K562 (cell line): Measurements from ENCODE around the gene TRERF1. TPM values are rescaled to one million over a fixed set of nuclear protein-coding genes. Genes with fewer than 3 reads are reported as not detected.

Experiments used
- ATAC-seq: fragments of 200-7000 bp; cut with Tn5 transposase; 3 replicates; pipeline ENCODE4 v1.9.1; 2020; ENCODE audit warnings: moderate library complexity
- BruUV-seq: library from RNA; stranded (reverse); fragments of 400-500 nt; replicated peaks from 2 replicates; lab custom pipeline; 2021; lab: Mats Ljungman, UMichigan
- CTCF ChIA-PET: fragments of 300-600 bp; formaldehyde crosslinking; extraction: SDS; loops from one replicate; lab custom pipeline; 2021; ENCODE audit warnings: low intra/inter-chr PET ratio; lab: Yijun Ruan, JAX
- POLR2A ChIA-PET: fragments of 300-600, 350-650 bp; sonication (Branson Sonifier 250); formaldehyde crosslinking; extraction: SDS; loops from one replicate; lab custom pipeline; 2021; ENCODE audit warnings: antibody characterized with exemption, inconsistent platforms; lab: Yijun Ruan, JAX
- DNase-seq, 4 experiments: peaks; one replicate each; pipeline versions ENCODE4 v3.0.0 to v3.0.0-alpha.2; 2011 to 2018; ENCODE audit warnings: low spot score in 3 of 4, mixed read lengths in 3 of 4; ENCODE audit errors: extremely low read depth in 1 of 4
- FAIRE-seq: peaks from 2 replicates; lab custom pipeline; 2011; peaks lifted over from hg19 to GRCh38; lab: Jason Lieb, UNC
- H2AFZ ChIP-seq: 2 replicates; pipeline ENCODE4 v1.6.0; 2011; ENCODE audit warnings: low read depth, low read length, control low read depth, inconsistent platforms
- H3K27ac ChIP-seq: fragments of 200-600 bp; 3 replicates; pipeline ENCODE4 v1.8.0; 2011; ENCODE audit warnings: low read depth, mild to moderate bottlenecking, control low read depth, inconsistent platforms, low read length, moderate library complexity, mixed read lengths; ENCODE audit errors: extremely low read depth
- H3K27me3 ChIP-seq, 2 experiments: fragments of 300-600 bp in 1 of 2; 2 replicates in 1 of 2; 3 replicates in 1 of 2; pipeline versions ENCODE4 v1.6.0 to v1.8.0; 2011; ENCODE audit warnings: inconsistent platforms in 2 of 2, low read length in 2 of 2, mild to moderate bottlenecking in 1 of 2, mixed read lengths in 1 of 2, moderate library complexity in 1 of 2; ENCODE audit not compliant: control insufficient read depth in 2 of 2, insufficient read depth in 2 of 2
- H3K36me3 ChIP-seq: fragments of 300-600 bp; 3 replicates; pipeline ENCODE4 v1.8.0; 2011; ENCODE audit warnings: mild to moderate bottlenecking, low read length, inconsistent platforms; ENCODE audit not compliant: control insufficient read depth, insufficient read depth
- H3K4me1 ChIP-seq, 2 experiments: fragments of 200-600 bp in 1 of 2; replicated peaks in 1 of 2; 2 replicates in 1 of 2; 3 replicates in 1 of 2; pipeline versions ENCODE4 v1.5.1 to v1.8.0; 2011; ENCODE audit warnings: inconsistent platforms in 2 of 2, low read length in 2 of 2, mild to moderate bottlenecking in 1 of 2, mixed read lengths in 1 of 2, moderate library complexity in 1 of 2; ENCODE audit not compliant: control insufficient read depth in 2 of 2, insufficient read depth in 2 of 2
- H3K4me2 ChIP-seq: 2 replicates; pipeline ENCODE4 v1.6.1; 2011; ENCODE audit warnings: low read length, control low read depth, inconsistent platforms, mixed read lengths; ENCODE audit not compliant: insufficient read depth
- H3K4me3 ChIP-seq: fragments of 200-600 bp; sonication (generic), shearing (Covaris generic); 2 replicates; pipeline ENCODE4 v1.5.1; 2016; ENCODE audit warnings: control low read depth, inconsistent platforms
- H3K79me2 ChIP-seq: fragments of 200-600 bp; 3 replicates; pipeline ENCODE4 v1.8.0; 2011; ENCODE audit warnings: low read length, inconsistent platforms; ENCODE audit not compliant: control insufficient read depth, insufficient read depth
- H3K9ac ChIP-seq, 2 experiments: 2 replicates each; pipeline versions ENCODE4 v1.6.0 to v1.6.1; 2011; ENCODE audit warnings: low read depth in 2 of 2, low read length in 2 of 2, control low read depth in 1 of 2, inconsistent platforms in 1 of 2, mild to moderate bottlenecking in 1 of 2, mixed read lengths in 1 of 2; ENCODE audit not compliant: insufficient read depth in 1 of 2
- H3K9me1 ChIP-seq: one replicate; pipeline ENCODE4 v1.6.0; 2011; ENCODE audit warnings: inconsistent platforms, mild to moderate bottlenecking, low read length, moderate library complexity; ENCODE audit not compliant: control insufficient read depth, insufficient read depth
- H3K9me3 ChIP-seq: replicated peaks from 2 replicates; pipeline ENCODE4 v1.5.1; 2011; ENCODE audit warnings: low read depth, low read length, inconsistent platforms; ENCODE audit not compliant: control insufficient read depth, insufficient read depth
- H4K20me1 ChIP-seq: replicated peaks from 2 replicates; pipeline ENCODE4 v1.6.1; 2011; ENCODE audit warnings: low read length, inconsistent platforms, mixed read lengths; ENCODE audit not compliant: control insufficient read depth, insufficient read depth
- CBFA2T3 ChIP-seq: fragments of 450-650 bp; IDR thresholded peaks from 2 replicates; pipeline ENCODE4 v1.6.1; 2017
- MYC ChIP-seq, 2 experiments: fragments of 250-450 bp in 1 of 2; sonication (Bioruptor Pico) in 1 of 2; IDR thresholded peaks; 2 replicates each; pipeline versions ENCODE4 v1.5.1 to v1.6.1; 2012 to 2021; ENCODE audit warnings: low read depth in 2 of 2, borderline replicate concordance in 1 of 2, improper control_type of control experiment in 1 of 2, low read length in 1 of 2, mild to moderate bottlenecking in 1 of 2, moderate library complexity in 1 of 2
- WGBS: fragments of 100-300 bp; shearing (Covaris generic); methylation state at CpG from one replicate; pipeline ENCODE4 v1.1.6; 2016; ENCODE audit warnings: low coverage, mixed read lengths; ENCODE audit not compliant: insufficient coverage; ENCODE audit errors: missing lambda C conversion rate; 5-methylcytosine and 5-hydroxymethylcytosine counted together
- in situ Hi-C: fragments of 300-500 bp; cut with MboI; formaldehyde crosslinking; loops from 4 replicates; pipeline ENCODE4 v1.15.0; 2018; ENCODE audit warnings: inconsistent platforms, mixed read lengths
- intact Hi-C: fragments of 100-400 bp; cut with micrococcal nuclease; formaldehyde crosslinking; loops from 2 replicates; pipeline ENCODE4 v1.14.2; 2022
- polyA plus RNA-seq, 8 experiments: library from polyadenylated mRNA; depleted of rRNA in 4 of 8; stranded (reverse) in 5 of 8; unstranded in 3 of 8; fragments of >200 nt; fragmentation: Nextera tagmentation in 2 of 8; fragmentation: Illumina TruSeq in 1 of 8; extraction: Ambion mirVana in 2 of 8; extraction: Trizol in 1 of 8; gene quantifications; 2 replicates each; pipeline versions ENCODE4 v1.2.1 to v1.2.3, GENCODE V29; 2011 to 2014; ENCODE audit warnings: inconsistent platforms in 1 of 8, missing spikeins in 1 of 8
- total RNA-seq, 7 experiments: library from RNA; depleted of rRNA in 6 of 7; stranded (reverse); fragments of >200 nt in 6 of 7; fragmentation: Illumina TruSeq in 2 of 7; extraction: Trizol in 2 of 7; gene quantifications; 2 replicates each; pipeline versions ENCODE4 v1.2.1 to v1.2.3, GENCODE V29; 2011 to 2021; ENCODE audit warnings: low replicate concordance in 1 of 7
- TF ChIP-seq, protein P1 (sequence below): fragments of 450-650 bp; IDR thresholded peaks from 2 replicates; pipeline ENCODE4 v1.6.1; 2016; ENCODE audit warnings: low read depth, mild to moderate bottlenecking, moderate library complexity
- TF ChIP-seq, protein P2 (sequence below), 2 experiments: fragments of 450-650 bp; formaldehyde crosslinking in 1 of 2; IDR thresholded peaks; 2 replicates each; pipeline versions ENCODE4 v1.4.0 to v1.6.1; 2014 to 2020; ENCODE audit warnings: mild to moderate bottlenecking in 2 of 2, borderline replicate concordance in 1 of 2, low read depth in 1 of 2

TRERF1 gene
- total and polyA plus RNA-seq, 9 of the 15 experiments (the other 6 are each of a cell fraction or from before 2014, with no cell fraction given) = 0.04 to 0.20 (median 0.07) TPM; not detected in 3

DNA sequence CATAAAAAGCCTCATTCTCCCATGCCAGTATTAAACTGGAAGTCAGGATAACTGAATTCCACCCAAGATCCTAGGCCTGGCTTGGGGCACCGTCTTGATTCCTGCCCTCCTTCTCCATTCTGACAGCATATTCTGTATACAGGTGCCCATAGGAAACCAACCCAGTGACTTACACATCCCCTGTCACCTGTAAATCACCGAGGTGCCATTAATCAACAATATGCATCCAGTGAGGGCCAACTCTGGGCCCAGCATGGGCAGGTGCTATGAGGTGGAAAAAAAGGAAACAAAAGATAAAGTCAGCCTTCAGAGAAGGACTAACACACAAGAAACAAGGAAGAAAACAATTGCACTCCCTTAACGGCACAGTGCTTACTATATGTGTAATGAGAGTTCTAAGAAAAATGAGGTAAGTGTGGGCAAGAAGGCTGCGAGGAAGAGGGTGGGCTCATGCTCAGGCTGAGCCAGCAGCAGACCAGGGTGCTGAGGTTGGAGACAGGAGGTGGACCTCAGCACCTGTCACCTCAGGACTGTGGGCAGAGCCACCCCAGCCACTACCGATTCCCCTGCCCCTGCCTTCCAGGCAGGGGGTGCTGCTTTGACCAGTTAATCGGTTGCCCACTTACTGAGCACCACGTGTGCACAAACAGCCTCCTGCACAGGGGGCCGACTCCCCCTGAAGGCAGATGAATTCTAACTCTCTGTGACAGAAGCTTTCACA is 105.9 kb downstream of the TRERF1 start:
- Histone ChIP-seq H3K79me2 (no peaks in the 10 kb centered on the region), H3K27ac (no peak overlapping the region), H3K4me2 (no peak overlapping the region), H3K9me3 (no peaks in the 10 kb centered on the region), H4K20me1 (no peaks in the 10 kb centered on the region), H3K9ac (no peak overlapping the region), H2AFZ (no peak overlapping the region), H3K9me1 (no peaks in the 10 kb centered on the region), H3K4me1 (no peaks in the 10 kb centered on the region), H3K4me3 (no peak overlapping the region), H3K36me3 (no peaks in the 10 kb centered on the region), H3K27me3 (peaks cover 13 to 43% of the 10 kb centered on the region in 2 experiments; a peak in 4 of 5 replicates)
- FAIRE-seq = no peak
- no peak for TF ChIP-seq CBFA2T3
- TF ChIP-seq, protein P1, sequence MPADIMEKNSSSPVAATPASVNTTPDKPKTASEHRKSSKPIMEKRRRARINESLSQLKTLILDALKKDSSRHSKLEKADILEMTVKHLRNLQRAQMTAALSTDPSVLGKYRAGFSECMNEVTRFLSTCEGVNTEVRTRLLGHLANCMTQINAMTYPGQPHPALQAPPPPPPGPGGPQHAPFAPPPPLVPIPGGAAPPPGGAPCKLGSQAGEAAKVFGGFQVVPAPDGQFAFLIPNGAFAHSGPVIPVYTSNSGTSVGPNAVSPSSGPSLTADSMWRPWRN = no peak
- BruUV-seq = no TSS peak
- intact Hi-C loops = no loop called here
- under 1% methylated on average over 8 of the region's 8 CpGs for WGBS
- ATAC-seq = no peak
- in situ Hi-C loops = no loop called here
- POLR2A ChIA-PET = no interaction called here
- DNase-seq = no peak
- CTCF ChIA-PET = no interaction called here

DNA sequence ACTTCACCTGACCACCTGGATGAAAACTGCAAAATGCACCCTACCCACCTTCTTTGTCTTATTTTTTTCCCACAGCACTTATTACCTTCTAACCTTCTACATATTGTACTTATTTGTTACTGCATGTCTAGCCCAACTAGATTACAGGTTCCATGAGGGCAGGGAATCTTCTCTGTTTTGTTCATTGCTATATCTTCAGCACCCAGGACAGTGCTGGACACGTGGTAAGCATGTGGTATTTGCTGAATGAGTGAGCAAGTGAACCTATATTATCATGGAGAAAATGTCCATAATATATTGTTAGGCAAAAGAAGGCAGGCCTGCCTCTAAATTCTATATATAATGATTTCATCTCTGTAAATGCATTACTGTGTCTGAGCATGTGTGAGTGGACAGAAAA is 107.0 kb downstream of the TRERF1 start:
- no peak overlapping the region for H3K4me3 ChIP-seq
- no peak overlapping the region for H3K9ac ChIP-seq
- FAIRE-seq (no peak), ATAC-seq (no peak), DNase-seq (no peak)
- no peaks in the 10 kb centered on the region for H3K36me3 ChIP-seq
- WGBS = 0% methylated on average over 1 of the region's 1 CpG
- H2AFZ ChIP-seq = no peak overlapping the region
- H4K20me1 ChIP-seq = no peaks in the 10 kb centered on the region
- intact Hi-C loops (no loop called here), in situ Hi-C loops (no loop called here)
- CTCF ChIA-PET = no interaction called here
- H3K4me1 ChIP-seq = no peaks in the 10 kb centered on the region
- BruUV-seq = no TSS peak
- no peaks in the 10 kb centered on the region for H3K9me1 ChIP-seq
- H3K9me3 ChIP-seq = no peaks in the 10 kb centered on the region
- H3K27ac ChIP-seq = no peak overlapping the region
- no peak overlapping the region for H3K4me2 ChIP-seq
- H3K79me2 ChIP-seq = no peaks in the 10 kb centered on the region
- H3K27me3 ChIP-seq = peaks cover 16 to 36% of the 10 kb centered on the region in 2 experiments; a peak in 4 of 5 replicates
- POLR2A ChIA-PET = no interaction called here
- TF ChIP-seq MYC (IDR thresholded peaks at IDR 0.05; ENCODE audit: low read depth, low read length) = 0 out of 2 replicates have a peak, but pooled peaks have one; percentile 47
- TF ChIP-seq MYC (CRISPR knock-in tag; IDR thresholded peaks at IDR 0.05; ENCODE audit: borderline replicate concordance, low read depth) = no peak
- TF ChIP-seq, protein P2, sequence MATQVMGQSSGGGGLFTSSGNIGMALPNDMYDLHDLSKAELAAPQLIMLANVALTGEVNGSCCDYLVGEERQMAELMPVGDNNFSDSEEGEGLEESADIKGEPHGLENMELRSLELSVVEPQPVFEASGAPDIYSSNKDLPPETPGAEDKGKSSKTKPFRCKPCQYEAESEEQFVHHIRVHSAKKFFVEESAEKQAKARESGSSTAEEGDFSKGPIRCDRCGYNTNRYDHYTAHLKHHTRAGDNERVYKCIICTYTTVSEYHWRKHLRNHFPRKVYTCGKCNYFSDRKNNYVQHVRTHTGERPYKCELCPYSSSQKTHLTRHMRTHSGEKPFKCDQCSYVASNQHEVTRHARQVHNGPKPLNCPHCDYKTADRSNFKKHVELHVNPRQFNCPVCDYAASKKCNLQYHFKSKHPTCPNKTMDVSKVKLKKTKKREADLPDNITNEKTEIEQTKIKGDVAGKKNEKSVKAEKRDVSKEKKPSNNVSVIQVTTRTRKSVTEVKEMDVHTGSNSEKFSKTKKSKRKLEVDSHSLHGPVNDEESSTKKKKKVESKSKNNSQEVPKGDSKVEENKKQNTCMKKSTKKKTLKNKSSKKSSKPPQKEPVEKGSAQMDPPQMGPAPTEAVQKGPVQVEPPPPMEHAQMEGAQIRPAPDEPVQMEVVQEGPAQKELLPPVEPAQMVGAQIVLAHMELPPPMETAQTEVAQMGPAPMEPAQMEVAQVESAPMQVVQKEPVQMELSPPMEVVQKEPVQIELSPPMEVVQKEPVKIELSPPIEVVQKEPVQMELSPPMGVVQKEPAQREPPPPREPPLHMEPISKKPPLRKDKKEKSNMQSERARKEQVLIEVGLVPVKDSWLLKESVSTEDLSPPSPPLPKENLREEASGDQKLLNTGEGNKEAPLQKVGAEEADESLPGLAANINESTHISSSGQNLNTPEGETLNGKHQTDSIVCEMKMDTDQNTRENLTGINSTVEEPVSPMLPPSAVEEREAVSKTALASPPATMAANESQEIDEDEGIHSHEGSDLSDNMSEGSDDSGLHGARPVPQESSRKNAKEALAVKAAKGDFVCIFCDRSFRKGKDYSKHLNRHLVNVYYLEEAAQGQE (IDR thresholded peaks at IDR 0.05; ENCODE audit: borderline replicate concordance) = peak; percentile 94
- TF ChIP-seq, protein P2 (CRISPR knock-in tag; IDR thresholded peaks at IDR 0.05; ENCODE audit: low read depth) = 0 out of 2 replicates have a peak, but pooled peaks have one; percentile 64
